Pancreas (tissue), 10 donors: ENCODE measurements around the gene SHC1. TPM values are rescaled to one million over a fixed set of nuclear protein-coding genes. Genes with fewer than 3 reads are reported as not detected.

Source experiments
- ATAC-seq, 4 donors: fragments of 200-7000 bp; cut with Tn5 transposase; one replicate each; pipeline versions ENCODE4 v1.8.0 to v1.9.1; 2020; ENCODE audit warnings: mild to moderate bottlenecking in 4 of 4, moderate library complexity in 4 of 4
- DNase-seq, 6 donors: peaks; one replicate each; pipeline ENCODE4 v3.0.0-alpha.2; 2020
- FAIRE-seq: peaks from 2 replicates; lab custom pipeline; 2012; peaks lifted over from hg19 to GRCh38; lab: Jason Lieb, UNC
- H3K27ac ChIP-seq, 4 donors: fragments of 200-600 bp; sonication (generic); 1 replicate in 3 of 4; 2 replicates in 1 of 4; pipeline versions ENCODE4 v1.5.0 to v1.8.0; 2020
- H3K27me3 ChIP-seq, 4 donors: fragments of 200-600 bp; one replicate each; pipeline ENCODE4 v1.8.0; 2021
- H3K36me3 ChIP-seq, 3 donors: fragments of 200-600 bp; sonication (generic) in 1 of 3; one replicate each; pipeline versions ENCODE4 v1.5.0 to v1.8.0; 2020 to 2021
- H3K4me1 ChIP-seq, 3 donors: fragments of 200-600 bp; one replicate each; pipeline ENCODE4 v1.8.0; 2021
- H3K4me3 ChIP-seq, 4 donors: fragments of 200-600 bp; sonication (generic) in 2 of 4; one replicate each; pipeline versions ENCODE4 v1.5.0 to v1.8.0; 2020 to 2021
- H3K9me3 ChIP-seq, 4 donors: fragments of 200-600 bp; one replicate each; pipeline ENCODE4 v1.8.0; 2021
- CTCF ChIP-seq, 4 donors: fragments of 200-600 bp; sonication (generic) in 3 of 4; IDR thresholded peaks; one replicate each; pipeline versions ENCODE4 v1.5.0 to v1.8.0; 2021; ENCODE audit warnings: antibody characterized with exemption in 4 of 4
- WGBS, 2 donors: extraction: QIAGEN DNeasy Blood & Tissue Kit; methylation state at CpG; one replicate each; pipeline ENCODE4 v1.1.7; 2013; 5-methylcytosine and 5-hydroxymethylcytosine counted together
- intact Hi-C, 3 donors: fragments of 100-400 bp; cut with DNase I; formaldehyde crosslinking; loops; one replicate each; pipeline versions ENCODE4 v1.11.1 to v1.14.2; 2022
- polyA plus RNA-seq, 2 donors: library from polyadenylated mRNA; stranded (reverse); fragments of 200-250 nt; gene quantifications; one replicate each; pipeline ENCODE4 v1.2.3, GENCODE V29; 2013
- total RNA-seq, 6 donors: library from RNA; stranded (reverse); fragmentation: NEBNext Ultra II Directional in 4 of 6; extraction: Animal tissue kit (Norgen Biotek cat#: 25700) in 4 of 6; gene quantifications; one replicate each; pipeline versions ENCODE4 v1.2.1 to v1.2.4, GENCODE V29; 2021 to 2023
- donor health status: healthy with polysubstance abuse.
- donor health status: DM: no; HTN: no; CAD: no; lungs with moderate emphysema.
- donor health status: DM: no; HTN: no; CAD: no.
- donor health status: control.
- donor health status: control.
- donor health status: Bipolar disorder and iron deficiency.
- donor health status: DM: yes; HTN: yes; CAD: no.
- donor health status: DM: no; HTN: no; CAD: no.
- donor health status: DM: no; HTN: no; CAD: no.
- donor health status: DM: yes; HTN: yes; CAD: no.

Gene SHC1
- total and polyA plus RNA-seq, 8 donors: 32.3 to 53.4 (median 40.7) TPM

- peak overlapping the region; percentile 95 to 98 (median 97) for H3K27ac ChIP-seq
- peaks cover 14 to 39% (median 18%) of the 10 kb centered on the region in 3 donors for H3K4me1 ChIP-seq
- no peaks in the 10 kb centered on the region for H3K27me3 ChIP-seq
- FAIRE-seq (peak; percentile 26), DNase-seq (peak; percentile 98 to 100 (median 100)), ATAC-seq (peak; percentile 66 to 82 (median 75))
- no peaks in the 10 kb centered on the region for H3K9me3 ChIP-seq
- peak overlapping the region; percentile 58 to 87 (median 68) for H3K4me3 ChIP-seq
- TF ChIP-seq CTCF (IDR thresholded peaks at IDR 0.05): no peak
- H3K36me3 ChIP-seq: no peaks in the 10 kb centered on the region
- intact Hi-C loops: no loop called here
- WGBS, 2 donors: 1% methylated on average over 35 to 38 of the region's 38 CpGs
These were observed 31.3 kb upstream of the SHC1 start for GRCh38 chr1:155001675-155002463.

GRCh38 chr1:155001425-155001674, 30.8 kb upstream of the SHC1 start:
- H3K4me1 ChIP-seq: peaks cover 9 to 34% (median 13%) of the 10 kb centered on the region in 3 donors
- FAIRE-seq (no peak), DNase-seq (no peak), ATAC-seq (no peak)
- intact Hi-C loops: no loop called here
- peak overlapping the region; percentile 95 to 98 (median 97) for H3K27ac ChIP-seq
- TF ChIP-seq CTCF (IDR thresholded peaks at IDR 0.05): no peak
- H3K4me3 ChIP-seq: peak overlapping the region; percentile 58 to 87 (median 68)
- no peaks in the 10 kb centered on the region for H3K36me3 ChIP-seq
- WGBS, 2 donors: 0% methylated on average over 11 of the region's 11 CpGs
- no peaks in the 10 kb centered on the region for H3K9me3 ChIP-seq
- H3K27me3 ChIP-seq: no peaks in the 10 kb centered on the region

GRCh38 chr1:155000726-155001424, 30.3 kb upstream of the SHC1 start:
- WGBS, 2 donors: 0% methylated on average over 38 to 43 of the region's 43 CpGs
- TF ChIP-seq CTCF (IDR thresholded peaks at IDR 0.05): no peak
- peak overlapping the region; percentile 95 to 98 (median 97) for H3K27ac ChIP-seq
- H3K9me3 ChIP-seq: no peaks in the 10 kb centered on the region
- no peaks in the 10 kb centered on the region for H3K36me3 ChIP-seq
- intact Hi-C loops: no loop called here
- ATAC-seq (peak; percentile 65 to 76 (median 72)), DNase-seq (peak; percentile 98 to 100 (median 99)), FAIRE-seq (no peak)
- H3K27me3 ChIP-seq: no peaks in the 10 kb centered on the region
- H3K4me1 ChIP-seq: peaks cover 4 to 29% (median 8%) of the 10 kb centered on the region in 3 donors
- H3K4me3 ChIP-seq: peak overlapping the region; percentile 58 to 87 (median 68)

- peak overlapping the region; percentile 95 to 98 (median 97) for H3K27ac ChIP-seq
- FAIRE-seq (no peak), DNase-seq (peak in 2 of 6 donors; percentile 73 to 78), ATAC-seq (peak; percentile 0 to 2 (median 0))
- peak overlapping the region in 3 of 4 donors; percentile 58 to 87 (median 70) for H3K4me3 ChIP-seq
- no peaks in the 10 kb centered on the region for H3K27me3 ChIP-seq
- TF ChIP-seq CTCF (IDR thresholded peaks at IDR 0.05): no peak
- no peaks in the 10 kb centered on the region for H3K9me3 ChIP-seq
- intact Hi-C loops: no loop called here
- H3K4me1 ChIP-seq: peaks cover 3 to 26% (median 6%) of the 10 kb centered on the region in 3 donors
- H3K36me3 ChIP-seq: no peaks in the 10 kb centered on the region
- 0% methylated on average over 8 to 12 of the region's 13 CpGs for WGBS, 2 donors
These were observed 29.8 kb upstream of the SHC1 start for GRCh38 chr1:155000411-155000725.
